DMS 273 (cell line): ENCODE data around the gene YBEY.
"Not testable (repeated sequence)": the region's sequence is repeated elsewhere in the genome, so short reads cannot be mapped to it uniquely, and the experiment has no call there.

ENCODE experiments used
- DNase-seq: peaks from one replicate; lab custom pipeline; 2025; ENCODE audit not compliant: unreplicated experiment; lab: John Stamatoyannopoulos, UW

YBEY gene

GRCh38 chr21:46285761-46286647, at the start of gene YBEY:
TSS of gene YBEY (plus strand) at chr21:46286342. CDS start at chr21:46286914, 572 bp downstream.
- DNase-seq = peak; percentile 97

DNA sequence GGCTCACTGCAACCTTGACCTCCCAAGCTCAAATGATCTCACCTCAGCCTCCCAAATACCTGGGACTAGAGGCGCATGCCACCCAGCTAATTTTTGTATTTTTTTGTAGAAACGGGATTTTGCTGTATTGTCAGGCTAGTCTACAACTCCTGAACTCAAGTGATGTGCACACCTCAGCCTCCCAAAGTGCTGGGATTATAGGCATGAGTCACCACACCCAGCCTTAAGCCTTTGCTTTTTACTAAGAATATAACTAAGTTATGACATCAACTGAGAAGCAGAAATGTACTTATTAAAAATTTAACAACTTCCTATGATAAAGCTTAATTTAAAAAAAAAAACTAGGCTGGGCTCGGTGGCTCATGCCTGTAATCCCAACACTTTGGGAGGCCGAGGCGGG, 48.7 kb upstream of the YBEY start:
- no peak for DNase-seq

DNA sequence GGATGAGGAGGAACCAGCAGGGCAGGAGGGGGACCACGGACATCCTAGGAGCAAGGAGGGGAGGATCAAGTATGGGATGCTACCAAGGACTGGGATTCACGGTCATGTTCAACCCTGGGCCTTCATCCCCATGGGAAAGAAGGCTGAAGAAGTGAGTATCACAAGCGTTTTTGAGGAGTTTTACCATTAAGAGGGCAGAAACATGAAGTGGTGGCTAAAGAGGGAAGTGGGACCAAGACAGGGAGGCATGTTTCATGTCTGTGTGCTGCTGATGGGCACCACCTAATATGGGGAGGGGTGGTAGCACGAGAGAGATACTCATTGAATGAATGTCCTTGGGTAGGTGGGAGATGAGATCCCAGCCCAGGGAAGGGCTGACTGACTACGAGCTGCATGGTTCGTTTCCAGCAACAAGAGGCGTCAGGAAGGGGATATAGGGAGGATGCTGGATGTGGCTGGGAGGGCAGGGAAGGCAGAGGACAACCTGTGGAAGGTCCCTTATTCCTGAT, 46.3 kb upstream of the YBEY start:
- DNase-seq = no peak

DNA sequence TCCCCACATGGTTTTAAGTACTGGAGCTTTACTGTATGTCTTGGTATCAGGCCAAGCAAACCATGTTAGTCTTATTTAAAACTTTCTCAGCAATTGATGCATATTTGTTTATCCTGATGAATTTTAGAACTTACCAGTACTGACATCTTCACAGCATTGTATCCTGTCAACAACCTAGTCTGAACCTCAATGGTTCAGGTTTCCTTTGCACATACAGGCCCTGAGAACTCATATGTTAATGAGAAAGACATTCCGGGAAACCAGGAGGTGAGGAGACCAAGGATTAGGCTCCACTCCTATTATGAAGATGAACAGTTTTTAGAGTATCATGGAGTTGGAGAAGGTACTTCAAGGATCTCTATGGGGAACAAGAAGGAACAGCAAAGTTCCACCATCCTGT, 44.6 kb upstream of the YBEY start:
- DNase-seq = not testable (repeated sequence)

GRCh38 chr21:46243325-46243724, 42.8 kb upstream of the YBEY start:
- no peak for DNase-seq

- no peak for DNase-seq
Measured at GRCh38 chr21:46243960-46244361, 42.2 kb upstream of the YBEY start.

DNA sequence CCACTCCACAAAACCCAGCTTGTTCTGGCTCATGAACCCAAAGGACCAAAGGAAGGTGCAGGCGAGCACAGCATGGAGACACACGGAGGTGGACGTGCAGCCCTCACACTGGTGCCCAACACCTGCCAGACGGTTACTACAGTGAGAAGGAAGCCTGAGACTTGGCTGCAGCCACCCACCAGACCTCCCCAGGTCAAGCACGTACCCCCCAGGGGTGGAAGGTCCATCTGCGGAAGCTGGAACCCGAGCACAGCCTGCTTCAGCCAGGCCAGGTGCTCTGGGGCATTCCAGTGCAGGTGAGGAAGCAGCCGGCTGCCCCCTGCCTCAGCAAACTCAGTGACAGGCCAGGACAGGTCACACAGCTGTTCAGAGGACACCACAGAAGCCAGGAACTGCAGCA, 41.5 kb upstream of the YBEY start:
- no peak for DNase-seq

DNA sequence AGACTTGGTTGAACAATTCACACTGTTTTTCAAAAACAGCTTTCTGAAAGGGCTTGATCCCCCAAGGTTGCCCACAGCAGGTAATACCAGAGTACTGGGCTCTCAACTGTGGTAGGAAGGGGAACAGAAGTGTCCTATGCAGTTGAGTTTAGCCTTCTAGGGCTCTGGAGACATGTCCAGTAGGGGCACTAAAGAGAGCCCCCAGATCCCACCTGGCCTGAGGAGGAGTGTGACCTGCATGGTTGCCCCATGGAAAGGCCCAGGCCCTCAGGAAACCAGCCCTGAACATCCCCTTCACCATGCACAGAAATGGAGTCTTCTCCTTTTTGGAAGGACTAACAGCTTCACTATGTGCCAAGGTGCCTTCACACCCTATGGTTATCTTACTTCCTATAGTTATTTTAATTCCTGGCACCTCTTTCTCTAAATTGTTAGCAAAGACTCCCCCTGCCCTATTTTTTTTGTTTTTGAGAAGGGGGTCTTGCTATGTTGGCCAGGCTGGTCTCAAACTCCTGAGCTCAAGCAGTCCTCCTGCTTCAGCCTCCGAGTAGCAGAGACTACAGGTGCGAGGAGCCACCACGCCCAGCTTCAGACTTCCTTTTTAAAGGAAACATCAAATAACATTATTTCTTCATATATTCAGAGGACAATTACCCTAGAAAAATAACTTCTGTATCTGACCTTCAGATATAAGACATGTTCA, 40.8 kb upstream of the YBEY start:
- no peak for DNase-seq

DNA sequence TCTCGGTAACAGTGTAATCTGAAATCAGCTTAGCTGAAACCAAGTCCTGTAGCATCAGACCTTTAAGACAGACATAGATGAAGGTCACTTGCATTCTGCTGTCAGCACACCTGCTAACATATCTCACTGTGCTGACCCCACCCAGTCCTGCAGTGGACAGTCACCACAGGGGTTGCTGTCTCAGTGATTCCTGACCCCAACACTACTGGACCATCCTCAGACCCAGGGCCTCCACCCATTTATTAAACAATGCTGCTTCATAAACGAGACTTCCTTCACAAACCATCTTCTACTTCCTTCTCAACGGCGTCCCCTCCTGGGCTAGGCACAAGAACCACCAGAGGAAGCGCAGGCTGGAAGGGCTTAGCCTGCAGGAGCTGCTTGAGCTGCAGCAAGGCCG, 39.8 kb upstream of the YBEY start:
- no peak for DNase-seq

- no peak for DNase-seq
Measured at GRCh38 chr21:46247699-46248421, 38.3 kb upstream of the YBEY start.

- no peak for DNase-seq
Measured at GRCh38 chr21:46248422-46248782, 37.7 kb upstream of the YBEY start.

GRCh38 chr21:46248827-46249226, 37.3 kb upstream of the YBEY start:
- DNase-seq = no peak

DNA sequence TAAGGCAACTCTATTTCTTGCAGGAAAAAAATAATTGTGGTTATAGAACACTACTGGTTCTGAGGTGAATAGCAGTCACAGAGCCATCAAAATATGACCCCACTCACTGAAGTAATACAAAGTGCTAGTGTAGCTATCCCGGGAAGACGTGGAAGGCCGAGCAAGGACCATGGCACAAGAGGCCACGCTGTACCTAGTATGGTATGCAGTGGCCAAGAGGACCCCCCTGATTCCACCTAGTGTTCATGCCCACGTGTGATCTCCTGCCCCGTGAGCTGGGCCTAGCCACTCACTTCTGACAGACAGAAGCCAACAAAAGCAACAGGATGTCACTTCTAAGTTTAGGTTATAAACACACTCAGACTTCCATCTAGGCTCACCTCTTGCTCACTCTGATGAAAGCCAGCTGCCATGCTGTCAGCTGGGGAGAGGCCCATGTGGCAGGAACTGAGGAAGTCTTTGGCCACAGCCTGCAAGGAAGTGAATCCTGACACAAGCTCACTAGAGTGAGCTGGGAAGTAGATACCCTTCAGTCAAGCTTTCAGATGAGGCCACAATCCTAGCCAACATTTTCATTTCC, 35.9 kb upstream of the YBEY start:
- DNase-seq = no peak

DNA sequence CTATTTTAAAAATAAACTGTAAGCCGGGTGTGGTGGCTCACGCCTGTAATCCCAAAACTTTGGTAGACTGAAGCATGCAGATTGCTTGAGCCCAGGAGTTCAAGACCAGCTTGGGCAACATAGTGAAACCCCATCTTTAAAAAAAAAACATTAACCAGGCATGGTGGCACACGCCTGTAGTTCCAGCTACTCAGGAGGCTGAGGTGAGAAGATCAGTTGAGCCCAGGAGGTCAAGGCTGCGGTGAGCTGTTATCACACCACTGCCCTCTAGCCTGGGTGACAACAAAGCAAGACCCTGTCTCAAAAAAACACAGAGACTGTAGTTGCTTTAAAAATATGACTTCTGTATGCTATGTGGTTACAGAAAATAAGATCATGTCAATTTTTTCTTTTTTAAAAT, 33.3 kb upstream of the YBEY start:
- no peak for DNase-seq

GRCh38 chr21:46253610-46254124, 32.5 kb upstream of the YBEY start:
- DNase-seq = no peak

GRCh38 chr21:46254208-46254975, 31.8 kb upstream of the YBEY start:
- DNase-seq = no peak

GRCh38 chr21:46255166-46255565, 31.0 kb upstream of the YBEY start:
- no peak for DNase-seq

DNA sequence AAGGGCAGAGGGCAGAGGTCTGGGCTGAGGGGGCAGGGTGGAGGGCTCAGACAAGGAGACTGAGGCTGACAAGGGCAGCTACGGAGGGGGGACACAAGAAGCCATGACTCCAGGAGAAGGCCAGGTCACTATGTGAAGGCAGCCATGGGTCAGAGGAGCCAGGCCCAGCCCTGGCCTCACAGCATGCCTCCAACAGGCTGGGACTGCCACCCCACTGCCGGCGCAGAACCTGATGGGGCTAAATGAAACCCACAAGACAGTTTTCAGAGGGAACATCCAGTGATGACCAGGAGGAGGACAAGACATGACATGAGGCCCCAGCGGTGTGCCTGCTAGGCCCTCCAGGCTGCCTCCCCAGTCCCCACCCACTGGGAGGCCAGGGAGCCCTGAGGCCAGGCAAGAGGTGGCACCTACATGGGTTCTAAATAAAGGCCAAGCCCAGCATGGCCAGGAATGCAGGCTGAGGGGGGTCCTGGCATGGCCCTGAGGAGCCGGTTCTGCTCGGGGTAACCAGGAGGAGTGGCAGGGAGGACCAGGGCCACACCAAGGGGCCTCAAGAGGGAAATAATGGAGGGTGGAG, 30.3 kb upstream of the YBEY start:
- DNase-seq = no peak

GRCh38 chr21:46256501-46256994, 29.6 kb upstream of the YBEY start:
- no peak for DNase-seq
